ENCODE results near the gene ALG14.
"Not testable (repeated sequence)": the region's sequence is repeated elsewhere in the genome, so short reads cannot be mapped to it uniquely, and the experiment has no call there.

Gene ALG14

GRCh38 chr1:95029532-95029931 lies 43.2 kb downstream of the ALG14 start:
- Histone ChIP-seq H3K4me1 (ENCODE audit: control insufficient read depth, insufficient read depth, low read length) (no peaks in the 10 kb centered on the region), H3K9me3 (ENCODE audit: control insufficient read depth, low read length) (no peaks in the 10 kb centered on the region), H3K36me3 (ENCODE audit: control insufficient read depth, insufficient read depth, low read length) (no peaks in the 10 kb centered on the region), H3K27ac (ENCODE audit: insufficient read depth, low read depth, low read length, poor library complexity, severe bottlenecking) (no peak overlapping the region), H3K4me3 (ENCODE audit: insufficient read depth, low read depth, low read length) (no peak overlapping the region), H3K27me3 (ENCODE audit: control insufficient read depth, insufficient read depth, low read length, poor library complexity, severe bottlenecking) (no peaks in the 10 kb centered on the region)

DNA sequence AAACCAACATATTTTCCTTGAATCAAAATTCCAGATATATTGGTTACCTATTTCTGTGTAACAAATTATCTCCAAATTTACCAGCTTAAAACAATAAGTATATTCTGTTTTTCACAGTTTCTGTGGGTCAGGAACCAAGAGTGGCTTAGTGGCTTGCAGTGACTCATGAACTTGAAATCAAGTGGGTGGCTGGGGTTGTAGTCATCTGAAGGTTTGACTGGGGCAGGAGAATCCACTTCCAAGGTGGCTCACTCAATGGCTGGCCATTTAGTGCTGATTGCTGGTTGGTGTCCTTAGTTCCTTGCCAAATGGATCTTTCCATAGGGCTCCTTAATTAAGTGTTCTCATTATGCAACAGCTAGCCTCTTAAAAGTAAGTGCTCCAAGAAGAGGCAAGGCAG lies 43.8 kb downstream of the ALG14 start:
- Histone ChIP-seq H3K27ac (ENCODE audit: insufficient read depth, low read depth, low read length, poor library complexity, severe bottlenecking) (no peak overlapping the region), H3K4me1 (ENCODE audit: control insufficient read depth, insufficient read depth, low read length) (no peaks in the 10 kb centered on the region), H3K27me3 (ENCODE audit: control insufficient read depth, insufficient read depth, low read length, poor library complexity, severe bottlenecking) (no peaks in the 10 kb centered on the region), H3K9me3 (ENCODE audit: control insufficient read depth, low read length) (no peaks in the 10 kb centered on the region), H3K4me3 (ENCODE audit: insufficient read depth, low read depth, low read length) (no peak overlapping the region), H3K36me3 (ENCODE audit: control insufficient read depth, insufficient read depth, low read length) (no peaks in the 10 kb centered on the region)

DNA sequence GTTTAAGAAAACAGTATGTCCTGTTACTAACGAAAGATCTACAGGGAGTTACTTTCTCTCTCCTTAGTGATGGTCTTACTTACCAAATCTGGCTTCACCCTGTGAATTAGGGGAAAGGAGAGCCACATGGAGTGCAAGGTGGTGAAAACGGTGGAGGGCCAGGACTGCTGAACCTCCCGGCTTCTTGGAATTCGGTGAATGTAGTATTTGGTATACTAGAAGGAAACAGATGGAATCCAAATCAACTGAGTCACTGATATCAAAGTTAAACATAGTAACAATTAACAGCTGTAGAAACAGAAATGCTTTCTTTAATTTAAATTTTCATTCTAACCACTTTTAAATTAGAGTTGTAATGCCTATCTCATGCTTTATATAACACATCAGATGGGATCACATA lies 45.7 kb downstream of the ALG14 start:
- Histone ChIP-seq H3K4me3 (ENCODE audit: insufficient read depth, low read depth, low read length) (no peak overlapping the region), H3K36me3 (ENCODE audit: control insufficient read depth, insufficient read depth, low read length) (no peaks in the 10 kb centered on the region), H3K27ac (ENCODE audit: insufficient read depth, low read depth, low read length, poor library complexity, severe bottlenecking) (no peak overlapping the region), H3K4me1 (ENCODE audit: control insufficient read depth, insufficient read depth, low read length) (no peaks in the 10 kb centered on the region), H3K27me3 (ENCODE audit: control insufficient read depth, insufficient read depth, low read length, poor library complexity, severe bottlenecking) (no peaks in the 10 kb centered on the region), H3K9me3 (ENCODE audit: control insufficient read depth, low read length) (no peaks in the 10 kb centered on the region)
- WGBS, 2 experiments, result 92 to 96% methylated on average over 4 of the region's 4 CpGs

GRCh38 chr1:95023399-95024043 lies 49.2 kb downstream of the ALG14 start:
- Histone ChIP-seq H3K4me3 (ENCODE audit: insufficient read depth, low read depth, low read length) (no peak overlapping the region), H3K27me3 (ENCODE audit: control insufficient read depth, insufficient read depth, low read length, poor library complexity, severe bottlenecking) (no peaks in the 10 kb centered on the region), H3K27ac (ENCODE audit: insufficient read depth, low read depth, low read length, poor library complexity, severe bottlenecking) (no peak overlapping the region), H3K4me1 (ENCODE audit: control insufficient read depth, insufficient read depth, low read length) (no peaks in the 10 kb centered on the region), H3K36me3 (ENCODE audit: control insufficient read depth, insufficient read depth, low read length) (no peaks in the 10 kb centered on the region), H3K9me3 (ENCODE audit: control insufficient read depth, low read length) (no peaks in the 10 kb centered on the region)
- WGBS, 2 experiments, result 88 to 90% methylated on average over 3 of the region's 3 CpGs

DNA sequence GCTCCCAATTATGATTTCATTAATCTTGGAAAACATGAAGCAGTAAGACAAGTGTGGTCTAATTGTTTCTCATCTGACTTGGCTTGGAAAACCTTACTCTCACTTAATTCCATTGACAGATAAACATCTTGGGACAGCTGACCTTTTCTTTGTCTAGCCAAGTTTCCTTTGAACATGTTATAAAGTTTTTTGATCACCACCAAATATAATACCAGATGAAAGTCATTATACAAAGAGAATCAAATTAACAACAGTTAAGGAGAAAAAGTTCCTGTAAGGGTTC lies 50.2 kb downstream of the ALG14 start:
- Histone ChIP-seq H3K4me3 (ENCODE audit: insufficient read depth, low read depth, low read length) (no peak overlapping the region), H3K4me1 (ENCODE audit: control insufficient read depth, insufficient read depth, low read length) (no peaks in the 10 kb centered on the region), H3K9me3 (ENCODE audit: control insufficient read depth, low read length) (no peaks in the 10 kb centered on the region), H3K36me3 (ENCODE audit: control insufficient read depth, insufficient read depth, low read length) (no peaks in the 10 kb centered on the region), H3K27ac (ENCODE audit: insufficient read depth, low read depth, low read length, poor library complexity, severe bottlenecking) (no peak overlapping the region), H3K27me3 (ENCODE audit: control insufficient read depth, insufficient read depth, low read length, poor library complexity, severe bottlenecking) (no peaks in the 10 kb centered on the region)

DNA sequence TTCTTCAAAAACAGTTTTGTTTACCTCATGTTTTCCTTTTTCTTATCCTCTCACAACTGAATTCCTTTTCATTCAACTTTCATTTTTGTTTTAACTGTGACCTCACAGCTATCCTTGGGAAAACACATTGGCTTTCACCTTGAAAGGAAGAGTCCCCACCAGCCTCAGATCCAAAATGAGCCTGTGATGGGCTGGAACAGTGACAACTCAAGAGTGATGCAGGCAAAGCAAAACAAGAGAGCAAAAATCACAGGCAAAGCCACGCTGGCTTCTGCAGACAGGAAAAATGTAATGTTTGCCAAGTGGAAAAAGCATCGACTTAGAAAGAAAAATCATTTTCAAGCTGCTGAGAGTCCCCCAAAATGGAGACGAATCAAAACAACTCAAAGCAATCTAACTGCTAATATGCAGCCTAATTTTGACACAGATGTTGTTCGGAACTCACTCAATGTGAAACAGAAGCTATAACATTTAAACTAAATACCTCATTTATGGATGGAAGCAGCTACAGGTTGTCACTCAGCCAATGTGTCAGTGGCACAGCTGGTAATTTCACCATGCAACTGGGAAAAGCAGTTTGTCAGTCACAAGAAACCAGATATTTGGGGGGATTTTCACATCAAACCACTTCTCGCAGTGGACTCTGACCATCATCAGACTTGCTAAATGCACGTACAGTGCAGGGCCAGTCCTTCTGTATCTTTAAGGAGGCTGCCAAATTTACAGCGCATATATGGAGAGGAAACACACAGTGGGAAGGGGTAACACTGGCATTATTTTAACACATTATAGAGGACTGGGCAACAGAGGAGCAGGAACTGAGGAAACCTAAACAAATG lies 50.7 kb downstream of the ALG14 start:
- Histone ChIP-seq H3K9me3 (ENCODE audit: control insufficient read depth, low read length) (no peaks in the 10 kb centered on the region), H3K4me1 (ENCODE audit: control insufficient read depth, insufficient read depth, low read length) (no peaks in the 10 kb centered on the region), H3K4me3 (ENCODE audit: insufficient read depth, low read depth, low read length) (no peak overlapping the region), H3K27me3 (ENCODE audit: control insufficient read depth, insufficient read depth, low read length, poor library complexity, severe bottlenecking) (no peaks in the 10 kb centered on the region), H3K36me3 (ENCODE audit: control insufficient read depth, insufficient read depth, low read length) (no peaks in the 10 kb centered on the region), H3K27ac (ENCODE audit: insufficient read depth, low read depth, low read length, poor library complexity, severe bottlenecking) (no peak overlapping the region)
- 86 to 89% methylated on average over 7 of the region's 7 CpGs for WGBS, 2 experiments

- Histone ChIP-seq H3K27me3 (ENCODE audit: control insufficient read depth, insufficient read depth, low read length, poor library complexity, severe bottlenecking) (no peaks in the 10 kb centered on the region), H3K4me3 (ENCODE audit: insufficient read depth, low read depth, low read length) (no peak overlapping the region), H3K9me3 (ENCODE audit: control insufficient read depth, low read length) (no peaks in the 10 kb centered on the region), H3K36me3 (ENCODE audit: control insufficient read depth, insufficient read depth, low read length) (no peaks in the 10 kb centered on the region), H3K4me1 (ENCODE audit: control insufficient read depth, insufficient read depth, low read length) (no peaks in the 10 kb centered on the region), H3K27ac (ENCODE audit: insufficient read depth, low read depth, low read length, poor library complexity, severe bottlenecking) (no peak overlapping the region)
- 89 to 91% methylated on average over 4 of the region's 4 CpGs for WGBS, 2 experiments
Measured at GRCh38 chr1:95021119-95021518, 51.6 kb downstream of the ALG14 start.

- not testable (repeated sequence) for H3K27me3 ChIP-seq (ENCODE audit: control insufficient read depth, insufficient read depth, low read length, poor library complexity, severe bottlenecking); H3K36me3 ChIP-seq (ENCODE audit: control insufficient read depth, insufficient read depth, low read length); H3K9me3 ChIP-seq (ENCODE audit: control insufficient read depth, low read length); H3K27ac ChIP-seq (ENCODE audit: insufficient read depth, low read depth, low read length, poor library complexity, severe bottlenecking); H3K4me3 ChIP-seq (ENCODE audit: insufficient read depth, low read depth, low read length); H3K4me1 ChIP-seq (ENCODE audit: control insufficient read depth, insufficient read depth, low read length)
- WGBS, 2 experiments, result 93 to 96% methylated on average over 6 of the region's 6 CpGs
Measured at GRCh38 chr1:95019466-95019865, 53.3 kb downstream of the ALG14 start.

GRCh38 chr1:95018602-95019369 lies 54.0 kb downstream of the ALG14 start:
- Histone ChIP-seq H3K4me3 (ENCODE audit: insufficient read depth, low read depth, low read length) (no peak overlapping the region), H3K9me3 (ENCODE audit: control insufficient read depth, low read length) (no peaks in the 10 kb centered on the region), H3K36me3 (ENCODE audit: control insufficient read depth, insufficient read depth, low read length) (no peaks in the 10 kb centered on the region), H3K27me3 (ENCODE audit: control insufficient read depth, insufficient read depth, low read length, poor library complexity, severe bottlenecking) (no peaks in the 10 kb centered on the region), H3K4me1 (ENCODE audit: control insufficient read depth, insufficient read depth, low read length) (no peaks in the 10 kb centered on the region), H3K27ac (ENCODE audit: insufficient read depth, low read depth, low read length, poor library complexity, severe bottlenecking) (no peak overlapping the region)
- 87 to 100% methylated on average over 1 of the region's 1 CpG for WGBS, 2 experiments

GRCh38 chr1:95017775-95018174 lies 55.0 kb downstream of the ALG14 start:
- H3K27ac ChIP-seq (ENCODE audit: insufficient read depth, low read depth, low read length, poor library complexity, severe bottlenecking), result no peak overlapping the region
- no peak overlapping the region for H3K4me3 ChIP-seq (ENCODE audit: insufficient read depth, low read depth, low read length)
- WGBS, 2 experiments, result 86 to 100% methylated on average over 1 of the region's 1 CpG
- H3K4me1 ChIP-seq (ENCODE audit: control insufficient read depth, insufficient read depth, low read length), result no peaks in the 10 kb centered on the region
- no peaks in the 10 kb centered on the region for H3K27me3 ChIP-seq (ENCODE audit: control insufficient read depth, insufficient read depth, low read length, poor library complexity, severe bottlenecking)
- no peaks in the 10 kb centered on the region for H3K36me3 ChIP-seq (ENCODE audit: control insufficient read depth, insufficient read depth, low read length)
- no peaks in the 10 kb centered on the region for H3K9me3 ChIP-seq (ENCODE audit: control insufficient read depth, low read length)
